ENCODE measurements around the gene FOSL2.

Gene FOSL2

GRCh38 chr2:28347193-28347592 lies 45.5 kb upstream of the FOSL2 start:
- in situ Hi-C loops (cut with MboI; ENCODE audit: low sequenced_read_pairs, unreplicated experiment), result no loop called here
- TF ChIP-seq CTCF (IDR thresholded peaks at IDR 0.05; ENCODE audit: borderline replicate concordance, control extremely low read depth, extremely low read depth, insufficient read depth, missing control alignments), result no peak
- no peak for DNase-seq (ENCODE audit: low spot score)

- in situ Hi-C loops (cut with MboI; ENCODE audit: low sequenced_read_pairs, unreplicated experiment), result no loop called here
- TF ChIP-seq CTCF (IDR thresholded peaks at IDR 0.05; ENCODE audit: borderline replicate concordance, control extremely low read depth, extremely low read depth, insufficient read depth, missing control alignments), result no peak
- DNase-seq (ENCODE audit: low spot score), result no peak
These were observed 45.1 kb upstream of the FOSL2 start for GRCh38 chr2:28347596-28347995.

GRCh38 chr2:28348149-28348567 lies 44.5 kb upstream of the FOSL2 start:
- TF ChIP-seq CTCF (IDR thresholded peaks at IDR 0.05; ENCODE audit: borderline replicate concordance, control extremely low read depth, extremely low read depth, insufficient read depth, missing control alignments), result no peak
- no peak for DNase-seq (ENCODE audit: low spot score)
- in situ Hi-C loops (cut with MboI; ENCODE audit: low sequenced_read_pairs, unreplicated experiment), result no loop called here

- no peak for TF ChIP-seq CTCF (IDR thresholded peaks at IDR 0.05; ENCODE audit: borderline replicate concordance, control extremely low read depth, extremely low read depth, insufficient read depth, missing control alignments)
- in situ Hi-C loops (cut with MboI; ENCODE audit: low sequenced_read_pairs, unreplicated experiment), result no loop called here
- DNase-seq (ENCODE audit: low spot score), result no peak
These were observed 43.7 kb upstream of the FOSL2 start for GRCh38 chr2:28348921-28349320.

GRCh38 chr2:28349546-28350165 lies 43.0 kb upstream of the FOSL2 start:
- TF ChIP-seq CTCF (IDR thresholded peaks at IDR 0.05; ENCODE audit: borderline replicate concordance, control extremely low read depth, extremely low read depth, insufficient read depth, missing control alignments), result no peak
- no peak for DNase-seq (ENCODE audit: low spot score)
- in situ Hi-C loops (cut with MboI; ENCODE audit: low sequenced_read_pairs, unreplicated experiment), result no loop called here

- in situ Hi-C loops (cut with MboI; ENCODE audit: low sequenced_read_pairs, unreplicated experiment), result no loop called here
- DNase-seq (ENCODE audit: low spot score), result no peak
- TF ChIP-seq CTCF (IDR thresholded peaks at IDR 0.05; ENCODE audit: borderline replicate concordance, control extremely low read depth, extremely low read depth, insufficient read depth, missing control alignments), result no peak
These were observed 42.5 kb upstream of the FOSL2 start for GRCh38 chr2:28350196-28350595.

Measured in GM13976 (cell line).